NCI-H446 (cell line): ENCODE results near the gene REG1A.

Experiments used
- DNase-seq, 2 experiments: peaks; one replicate each; lab custom pipeline; 2025; lab: John Stamatoyannopoulos, UW

REG1A gene

GRCh38 chr2:79128406-79128805 is 8.1 kb downstream of the REG1A start:
- DNase-seq = no peak

DNA sequence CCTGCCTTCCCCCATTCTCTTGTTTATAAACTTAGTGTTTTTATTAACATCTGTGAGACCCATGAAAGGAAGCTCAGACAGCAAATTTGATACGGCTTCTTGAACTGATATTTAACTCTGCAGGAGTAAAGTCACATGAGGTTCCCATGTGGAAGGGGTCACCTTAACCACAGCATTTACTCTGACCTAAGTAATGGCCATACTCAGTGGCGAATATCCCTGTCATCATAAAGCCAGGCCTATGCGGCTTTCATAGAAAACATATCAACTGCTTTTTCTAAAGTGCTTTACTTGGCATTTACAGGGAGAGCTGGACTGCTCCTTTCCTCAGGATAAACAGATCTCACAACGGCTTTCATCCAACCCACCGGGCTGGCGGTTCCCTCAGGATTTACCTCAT is 9.0 kb downstream of the REG1A start:
- DNase-seq = no peak

DNA sequence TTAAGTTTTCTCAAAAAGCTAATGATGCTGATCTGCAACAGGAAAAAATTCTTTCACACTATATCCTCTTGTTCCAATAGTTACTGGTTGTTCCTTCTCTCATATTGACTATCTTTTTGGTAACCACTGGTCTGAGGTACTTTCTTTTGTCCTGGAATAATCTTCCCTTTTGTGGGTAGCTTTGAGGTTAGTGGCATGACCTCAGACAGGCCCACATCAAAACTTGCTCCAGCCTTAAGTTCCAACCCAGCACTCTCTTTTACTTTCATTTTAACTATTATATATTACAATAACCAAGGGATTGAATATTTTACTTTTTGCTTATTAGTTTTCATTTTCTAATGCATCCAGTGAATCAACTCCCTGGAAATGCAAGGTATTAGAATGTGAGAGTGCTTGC is 9.5 kb downstream of the REG1A start:
- DNase-seq = no peak

- no peak for DNase-seq
Measured at GRCh38 chr2:79131687-79132086, 11.4 kb downstream of the REG1A start.

DNA sequence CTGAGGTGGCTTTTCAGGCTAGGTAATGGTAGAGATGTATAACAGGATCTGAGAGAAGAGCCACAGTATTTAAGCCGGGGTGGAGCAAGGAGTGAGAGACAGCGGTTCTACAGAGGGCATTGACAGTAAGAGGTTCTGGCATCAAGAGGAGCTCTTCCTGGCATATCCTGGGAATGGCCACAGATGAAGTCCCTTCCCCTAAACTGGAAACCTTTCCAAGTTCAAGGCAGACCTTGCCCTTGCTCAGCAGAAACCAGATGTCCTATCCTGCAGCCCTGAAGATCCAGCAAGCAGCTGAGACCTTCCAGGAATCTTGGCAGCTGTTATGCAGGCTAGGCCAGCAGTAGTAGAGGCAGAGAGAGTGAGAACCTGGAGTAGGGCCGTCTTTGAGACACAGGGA is 18.1 kb downstream of the REG1A start:
- no peak for DNase-seq

- DNase-seq = no peak
Measured at GRCh38 chr2:79139423-79139822, 19.1 kb downstream of the REG1A start.

- no peak for DNase-seq
Measured at GRCh38 chr2:79155826-79156476, 35.7 kb downstream of the REG1A start.

DNA sequence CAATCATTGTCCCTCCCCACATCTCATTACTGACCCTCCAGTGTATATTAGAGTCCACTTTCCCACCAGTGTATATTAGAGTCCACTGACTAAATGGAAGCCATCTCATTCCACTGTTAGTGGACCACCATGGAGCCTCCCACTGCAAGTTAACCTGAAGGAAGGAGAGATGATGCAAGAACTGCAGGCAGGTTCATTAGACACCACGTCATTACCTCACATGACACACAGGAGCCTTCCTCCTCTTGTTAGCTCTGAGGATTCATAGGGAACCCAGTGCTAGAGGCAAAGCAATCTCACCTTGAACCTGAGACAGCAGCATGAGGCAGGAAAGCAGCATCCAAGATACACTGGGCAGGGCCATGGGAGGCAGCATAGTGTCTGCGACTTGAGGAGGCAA is 38.7 kb downstream of the REG1A start:
- no peak for DNase-seq

- no peak for DNase-seq
Measured at GRCh38 chr2:79159653-79160052, 39.4 kb downstream of the REG1A start, which contains the start of gene REG3A. TSS of gene REG3A (minus strand) at chr2:79159753. CDS start at chr2:79159405, 348 bp downstream.

DNA sequence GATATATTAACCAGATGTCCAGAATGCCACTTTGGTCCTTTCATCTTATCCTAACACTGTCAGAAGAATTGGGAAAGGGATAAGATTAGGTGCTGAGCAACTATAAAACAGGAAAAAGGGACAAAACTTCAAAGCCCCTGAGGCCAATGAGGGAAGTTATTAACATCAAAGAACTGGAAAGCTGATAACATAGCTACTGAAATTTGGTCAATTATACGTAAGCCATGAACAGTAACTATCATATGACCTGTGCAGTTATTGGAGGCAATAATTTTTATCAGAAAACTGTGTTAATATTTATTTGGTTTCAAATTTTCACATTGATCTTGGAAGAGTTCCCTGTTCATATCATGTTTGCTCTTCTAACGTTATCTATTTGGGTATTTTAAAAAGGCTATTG is 41.8 kb downstream of the REG1A start:
- no peak for DNase-seq

- no peak for DNase-seq
Measured at GRCh38 chr2:79162801-79163200, 42.5 kb downstream of the REG1A start.

DNA sequence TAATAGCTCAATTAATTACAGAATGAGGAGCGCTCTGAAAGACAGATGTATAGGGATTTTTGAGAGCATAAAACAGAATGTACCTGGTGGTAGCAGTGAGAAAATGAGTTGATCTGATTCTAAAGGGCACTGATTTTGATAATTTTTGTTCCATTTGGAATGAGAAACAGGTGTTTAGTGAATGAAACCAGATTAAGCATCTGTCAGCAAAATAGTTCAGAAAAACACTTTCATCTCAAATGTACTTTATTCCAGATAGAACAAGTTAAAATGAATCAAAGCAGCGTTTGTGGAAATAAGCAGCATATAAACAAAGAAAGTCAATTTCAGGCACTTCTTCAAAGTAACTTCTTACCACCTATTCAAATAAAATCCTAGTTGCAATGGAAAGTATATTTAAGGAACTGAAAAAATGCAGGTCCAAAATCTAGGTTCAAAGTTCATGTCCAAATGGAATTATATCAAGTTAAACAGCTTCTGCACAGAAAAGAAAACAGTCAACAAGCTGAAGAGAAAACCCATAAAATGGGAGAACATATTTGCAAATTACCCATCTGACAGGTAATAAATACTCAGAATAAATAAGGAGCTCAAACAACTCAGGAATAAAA is 51.2 kb downstream of the REG1A start:
- no peak for DNase-seq
